ENCODE results near the gene ARPC5L.
"Not testable (repeated sequence)": the region's sequence is repeated elsewhere in the genome, so short reads cannot be mapped to it uniquely, and the experiment has no call there.

ARPC5L gene

GRCh38 chr9:124841075-124841821 is 20.7 kb upstream of the ARPC5L start:
- no peak for DNase-seq

GRCh38 chr9:124843456-124844034 is 18.4 kb upstream of the ARPC5L start:
- no peak for DNase-seq

GRCh38 chr9:124844291-124844690 is 17.6 kb upstream of the ARPC5L start:
- no peak for DNase-seq

- not testable (repeated sequence) for DNase-seq
Measured at GRCh38 chr9:124846467-124846866, 15.5 kb upstream of the ARPC5L start.

- DNase-seq = no peak
Measured at GRCh38 chr9:124846969-124847368, 15.0 kb upstream of the ARPC5L start.

GRCh38 chr9:124849801-124850200 is 12.1 kb upstream of the ARPC5L start:
- no peak for DNase-seq

GRCh38 chr9:124852121-124852828 is 9.7 kb upstream of the ARPC5L start:
- DNase-seq = no peak

- peak in 13 of 14 donors; percentile 22 to 83 (median 54) for DNase-seq
Measured at GRCh38 chr9:124852829-124853531, 8.9 kb upstream of the ARPC5L start, which contains the start of gene WDR38. TSS of gene WDR38 (plus strand) at chr9:124853460. CDS start at chr9:124853532, 72 bp downstream.

GRCh38 chr9:124853605-124854143 is 8.3 kb upstream of the ARPC5L start:
- peak in 1 of 14 donors; percentile 38 for DNase-seq

GRCh38 chr9:124854161-124854560 is 7.8 kb upstream of the ARPC5L start:
- no peak for DNase-seq

GRCh38 chr9:124854822-124855221 is 7.1 kb upstream of the ARPC5L start:
- no peak for DNase-seq

- DNase-seq = no peak
Measured at GRCh38 chr9:124855566-124855943, 6.4 kb upstream of the ARPC5L start.

GRCh38 chr9:124855944-124856765 is 5.8 kb upstream of the ARPC5L start:
- DNase-seq = no peak

GRCh38 chr9:124857533-124858162 is 4.3 kb upstream of the ARPC5L start:
- DNase-seq = no peak

GRCh38 chr9:124858330-124859046 is 3.4 kb upstream of the ARPC5L start:
- no peak for DNase-seq

- no peak for DNase-seq
Measured at GRCh38 chr9:124859803-124860581, 1.9 kb upstream of the ARPC5L start.

GRCh38 chr9:124860582-124861341 is 1.2 kb upstream of the ARPC5L start:
- DNase-seq = no peak

GRCh38 chr9:124863371-124863871 is 1.5 kb downstream of the ARPC5L start:
- no peak for DNase-seq

All from C1 segment of cervical spinal cord (tissue), 14 donors.